Prostate gland (tissue), 2 donors: ENCODE measurements around the gene LAGE3. TPM values are rescaled to one million over a fixed set of nuclear protein-coding genes. Genes with fewer than 3 reads are reported as not detected.

Experiments used
- DNase-seq: peaks from one replicate; pipeline ENCODE4 v3.0.0-alpha.2; 2019; ENCODE audit warnings: low spot score
- H3K27ac ChIP-seq, 2 donors: fragments of 200-600 bp; sonication (generic); 2 replicates each; pipeline ENCODE4 v1.5.1; 2017 to 2019
- H3K27me3 ChIP-seq: fragments of 200-600 bp; sonication (generic); replicated peaks from 2 replicates; pipeline ENCODE4 v1.5.1; 2019; ENCODE audit not compliant: insufficient read depth
- H3K36me3 ChIP-seq, 2 donors: fragments of 200-600 bp; sonication (generic); 1 replicate in 1 of 2; 2 replicates in 1 of 2; pipeline versions ENCODE4 v1.5.1 to v1.8.1; 2017 to 2019
- H3K4me1 ChIP-seq: fragments of 200-600 bp; sonication (generic); replicated peaks from 2 replicates; pipeline ENCODE4 v1.5.1; 2019
- H3K4me3 ChIP-seq, 2 donors: fragments of 200-600 bp; sonication (generic); 2 replicates each; pipeline ENCODE4 v1.5.1; 2017 to 2019
- H3K9me3 ChIP-seq: fragments of 200-600 bp; sonication (generic); 2 replicates; pipeline ENCODE4 v1.5.1; 2017
- CTCF ChIP-seq, 4 experiments: fragments of 200-600 bp in 2 of 4; fragments of 450-650 bp in 2 of 4; sonication (generic) in 2 of 4; IDR thresholded peaks; 1 replicate in 3 of 4; 2 replicates in 1 of 4; pipeline ENCODE4 v1.5.1; 2016 to 2019; ENCODE audit warnings: antibody characterized with exemption in 4 of 4, mild to moderate bottlenecking in 2 of 4, moderate library complexity in 2 of 4
- POLR2A ChIP-seq: fragments of 450-650 bp; IDR thresholded peaks from one replicate; pipeline ENCODE4 v1.6.1; 2016; ENCODE audit warnings: antibody characterized with exemption, mild to moderate bottlenecking
- POLR2AphosphoS5 ChIP-seq: sonication (generic); formaldehyde crosslinking; IDR thresholded peaks from one replicate; pipeline ENCODE4 v1.6.1; 2017; ENCODE audit warnings: antibody characterized with exemption
- WGBS: methylation state at CpG from one replicate; pipeline ENCODE4 v1.1.5; 2018; 5-methylcytosine and 5-hydroxymethylcytosine counted together
- intact Hi-C: fragments of 100-400 bp; cut with DNase I; formaldehyde crosslinking; loops from one replicate; pipeline ENCODE4 v1.14.2; 2022
- total RNA-seq, 2 donors: library from RNA; depleted of rRNA; stranded (reverse); fragments of >200 nt; gene quantifications; one replicate each; pipeline ENCODE4 v1.1.0, GENCODE V29; 2016

LAGE3 gene
- total RNA-seq, 2 donors from 2014 or later = 39.1 to 44.2 TPM

- intact Hi-C loops = no loop called here
- H3K27ac ChIP-seq = no peak overlapping the region
- WGBS = 44% methylated on average over 14 of the region's 14 CpGs
- H3K4me3 ChIP-seq = no peak overlapping the region
- H3K9me3 ChIP-seq = no peaks in the 10 kb centered on the region
- no peaks in the 10 kb centered on the region for H3K27me3 ChIP-seq
- H3K36me3 ChIP-seq = no peaks in the 10 kb centered on the region
- no peaks in the 10 kb centered on the region for H3K4me1 ChIP-seq
- TF ChIP-seq POLR2AphosphoS5 (no peak), CTCF (IDR thresholded peaks at IDR 0.05) (no peak), POLR2A (no peak)
- no peak for DNase-seq
These were observed 3.0 kb upstream of the LAGE3 start for GRCh38 chrX:154481911-154482601.

GRCh38 chrX:154481195-154481594, 2.1 kb upstream of the LAGE3 start:
- WGBS = 85% methylated on average over 5 of the region's 5 CpGs
- Histone ChIP-seq H3K4me3 (no peak overlapping the region), H3K27me3 (no peaks in the 10 kb centered on the region), H3K36me3 (no peaks in the 10 kb centered on the region), H3K4me1 (no peaks in the 10 kb centered on the region), H3K27ac (no peak overlapping the region), H3K9me3 (no peaks in the 10 kb centered on the region)
- no peak for TF ChIP-seq POLR2A
- intact Hi-C loops = no loop called here
- DNase-seq = no peak

GRCh38 chrX:154477891-154478477, 1.1 kb downstream of the LAGE3 start:
- H3K4me3 ChIP-seq = peak overlapping the region; percentile 41 to 43
- peak overlapping the region; percentile 72 to 73 for H3K27ac ChIP-seq
- no peaks in the 10 kb centered on the region for H3K4me1 ChIP-seq
- 52% methylated on average over 24 of the region's 24 CpGs for WGBS
- no peaks in the 10 kb centered on the region for H3K27me3 ChIP-seq
- no peaks in the 10 kb centered on the region for H3K9me3 ChIP-seq
- no peaks in the 10 kb centered on the region for H3K36me3 ChIP-seq
- TF ChIP-seq POLR2A = no peak
- no peak for TF ChIP-seq CTCF (IDR thresholded peaks at IDR 0.05)
- TF ChIP-seq POLR2AphosphoS5 = no peak
- no peak for DNase-seq
- intact Hi-C loops = no loop called here

GRCh38 chrX:154476821-154477220, 2.3 kb downstream of the LAGE3 start:
- intact Hi-C loops = no loop called here
- Histone ChIP-seq H3K36me3 (no peaks in the 10 kb centered on the region), H3K9me3 (no peaks in the 10 kb centered on the region), H3K27me3 (no peaks in the 10 kb centered on the region), H3K4me1 (no peaks in the 10 kb centered on the region), H3K4me3 (no peak overlapping the region), H3K27ac (no peak overlapping the region)
- TF ChIP-seq POLR2AphosphoS5 (no peak), CTCF (IDR thresholded peaks at IDR 0.05) (no peak), POLR2A (no peak)
- WGBS = 87% methylated on average over 8 of the region's 8 CpGs
- no peak for DNase-seq

- Histone ChIP-seq H3K27me3 (no peaks in the 10 kb centered on the region), H3K36me3 (no peaks in the 10 kb centered on the region), H3K27ac (no peak overlapping the region), H3K9me3 (no peaks in the 10 kb centered on the region), H3K4me1 (no peaks in the 10 kb centered on the region), H3K4me3 (no peak overlapping the region)
- intact Hi-C loops = no loop called here
- no peak for DNase-seq
- WGBS = 61% methylated on average over 2 of the region's 7 CpGs
- TF ChIP-seq POLR2AphosphoS5 (no peak), POLR2A (no peak), CTCF (IDR thresholded peaks at IDR 0.05) (no peak)
These were observed 5.4 kb downstream of the LAGE3 start for GRCh38 chrX:154473683-154474082.
